Left lobe of liver (tissue), 2 donors: ENCODE results near the gene WDR47. TPM values are rescaled to one million over a fixed set of nuclear protein-coding genes. Genes with fewer than 3 reads are reported as not detected.
A peak's percentile ranks its signal among the peaks of the same experiment; 100 is the strongest.
"Not testable (repeated sequence)": the region's sequence is repeated elsewhere in the genome, so short reads cannot be mapped to it uniquely, and the experiment has no call there.

Experiments used
- ATAC-seq: fragments of 200-7000 bp; cut with Tn5 transposase; one replicate; pipeline ENCODE4 v1.9.1; 2020; ENCODE audit warnings: mild to moderate bottlenecking, moderate library complexity
- DNase-seq: peaks from one replicate; pipeline ENCODE4 v3.0.0-alpha.2; 2020; ENCODE audit warnings: low spot score
- total RNA-seq: library from RNA; stranded (reverse); gene quantifications from one replicate; pipeline ENCODE4 v1.2.1, GENCODE V29; 2021
- donor health status: DM: no; HTN: no; CAD: no; lungs with moderate emphysema.
- donor health status: DM: no; HTN: yes; CAD: no.

The WDR47 gene
- total RNA-seq, 1 donor from 2014 or later: 2.4 TPM

DNA sequence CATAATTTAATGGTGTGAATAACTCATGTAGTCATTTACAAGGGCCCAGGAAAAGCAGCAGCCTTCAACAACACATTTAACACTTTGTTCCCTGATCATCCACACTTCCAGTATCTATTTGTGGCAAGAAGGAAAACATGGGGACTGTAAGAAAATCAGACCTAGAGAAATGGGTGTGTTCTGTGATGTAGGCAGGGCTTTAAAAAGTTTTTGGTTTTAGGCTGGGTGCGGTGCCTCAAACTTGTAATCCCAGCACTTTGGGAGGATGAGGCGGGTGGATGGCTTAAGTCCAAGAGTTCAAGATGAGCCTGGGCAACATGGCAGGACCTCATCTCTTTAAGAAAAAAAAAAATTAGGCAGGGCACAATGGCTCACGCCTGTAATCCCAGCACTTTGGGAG lies 14.2 kb upstream of the WDR47 start:
- ATAC-seq: no peak
- DNase-seq: no peak

GRCh38 chr1:109052145-109052544 lies 10.2 kb upstream of the WDR47 start:
- ATAC-seq, DNase-seq: not testable (repeated sequence)

- DNase-seq: no peak
These were observed 8.5 kb upstream of the WDR47 start for GRCh38 chr1:109050228-109050995.

GRCh38 chr1:109048335-109048734 lies 6.4 kb upstream of the WDR47 start:
- no peak for DNase-seq
- no peak for ATAC-seq

More at GRCh38 chr1:109050228-109050995, 8.5 kb upstream of the WDR47 start:
- no peak for ATAC-seq

DNA sequence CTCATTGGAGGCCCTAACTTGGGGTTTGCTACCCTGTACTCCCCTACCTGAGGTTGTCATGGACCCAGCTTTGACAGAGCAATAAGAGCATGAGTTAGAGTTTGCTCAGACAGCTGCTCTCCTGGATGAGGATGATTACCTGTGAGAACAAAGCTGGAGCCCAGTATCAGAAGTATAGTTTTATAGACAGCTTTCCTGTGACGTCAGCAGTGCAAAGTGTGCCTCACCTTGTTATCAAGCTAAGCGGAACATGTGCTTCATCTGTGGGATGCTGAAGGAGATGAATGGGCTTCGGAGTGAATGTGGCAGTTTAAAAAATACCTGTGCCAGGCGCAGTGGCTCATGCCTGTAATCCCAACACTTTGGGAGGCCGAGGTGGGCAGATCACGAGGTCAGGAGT lies 5.4 kb upstream of the WDR47 start:
- no peak for DNase-seq

GRCh38 chr1:109046671-109047070 lies 4.8 kb upstream of the WDR47 start:
- DNase-seq (no peak), ATAC-seq (no peak)

More for the DNA sequence above, 5.4 kb upstream of the WDR47 start:
- ATAC-seq: no peak

- DNase-seq (no peak), ATAC-seq (no peak)
These were observed 3.7 kb upstream of the WDR47 start for GRCh38 chr1:109045595-109045994.

- peak; percentile 22 for ATAC-seq
- peak; percentile 50 for DNase-seq
These were observed 797 bp downstream of the WDR47 start for GRCh38 chr1:109040989-109041620.

DNA sequence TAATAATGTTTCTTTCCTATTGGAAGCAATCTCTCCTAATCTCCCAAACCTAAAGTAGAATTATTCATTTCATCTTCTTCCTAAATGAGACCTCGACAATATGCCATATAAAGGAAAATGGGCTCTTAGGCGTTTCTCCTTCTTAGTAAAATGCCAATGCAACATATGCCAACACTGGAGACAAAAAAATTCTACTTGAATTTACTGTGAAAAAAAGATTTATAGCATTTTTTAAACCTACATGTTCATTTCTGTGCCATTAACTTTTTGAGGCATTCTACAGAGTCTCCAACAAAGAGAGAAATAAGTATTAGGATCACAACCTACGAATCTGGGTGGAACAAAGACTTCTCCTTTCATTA lies 1.3 kb downstream of the WDR47 start:
- DNase-seq: no peak
- ATAC-seq: no peak

DNA sequence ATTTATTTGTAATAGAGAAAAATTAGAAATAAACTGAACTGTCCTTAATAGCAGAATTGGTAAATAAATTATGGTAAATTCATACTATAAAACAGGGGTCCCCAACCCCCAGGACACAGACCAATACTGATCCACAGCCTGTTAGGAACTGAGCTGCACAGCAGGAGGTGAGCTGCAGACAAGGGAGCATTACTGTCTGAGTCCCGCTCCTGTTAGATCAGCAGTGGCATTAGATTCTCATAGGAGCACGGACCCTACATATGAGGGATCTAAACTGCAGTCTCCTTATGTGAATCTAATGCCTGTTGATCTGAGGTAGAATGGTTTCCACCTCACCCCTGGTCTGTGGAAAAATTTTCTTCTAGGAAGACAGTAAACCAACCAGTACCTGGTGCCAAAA lies 7.5 kb downstream of the WDR47 start:
- DNase-seq (no peak), ATAC-seq (no peak)

GRCh38 chr1:109029493-109029892 lies 12.4 kb downstream of the WDR47 start:
- not testable (repeated sequence) for ATAC-seq, DNase-seq

DNA sequence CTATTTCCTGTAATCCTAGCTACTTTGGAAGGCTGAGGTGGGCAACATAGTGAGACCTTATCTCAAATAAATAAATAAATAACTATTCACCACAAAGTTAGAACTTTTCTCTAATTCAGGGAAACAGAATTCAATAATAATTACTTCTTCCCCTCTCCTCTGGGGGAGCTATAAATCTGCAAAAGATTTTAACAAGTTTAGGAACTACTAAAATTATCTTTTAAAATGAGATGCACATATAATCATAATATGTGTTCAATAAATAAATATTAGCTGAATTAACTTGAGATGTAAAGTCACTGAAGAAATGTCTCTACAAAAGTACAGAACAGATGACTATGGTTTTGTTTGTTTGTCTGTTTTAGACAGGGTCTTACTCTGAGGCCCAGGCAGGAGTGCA lies 14.1 kb downstream of the WDR47 start:
- ATAC-seq (no peak), DNase-seq (no peak)

DNA sequence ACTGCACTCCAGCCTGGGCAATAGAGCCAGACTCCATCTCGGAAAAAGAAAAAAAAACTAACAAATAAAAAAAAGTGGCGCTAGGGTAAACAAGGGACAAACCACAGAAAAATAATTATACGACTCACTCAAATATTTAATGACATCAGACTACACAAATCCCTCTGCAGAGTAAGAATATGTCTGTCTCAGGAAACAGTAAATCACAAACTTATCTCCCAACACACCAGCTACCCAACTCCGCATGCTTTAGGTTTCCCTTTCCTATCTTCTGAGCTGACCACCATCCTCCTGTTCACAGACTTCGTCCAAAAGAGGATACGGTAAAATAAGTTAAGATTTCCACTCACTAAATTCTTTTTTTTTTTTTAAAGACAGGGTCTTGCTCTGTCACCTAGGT lies 16.2 kb downstream of the WDR47 start:
- DNase-seq: no peak
- ATAC-seq: no peak

- no peak for ATAC-seq
- no peak for DNase-seq
These were observed 17.3 kb downstream of the WDR47 start for GRCh38 chr1:109024646-109025045.

- ATAC-seq: no peak
- no peak for DNase-seq
These were observed 21.1 kb downstream of the WDR47 start for GRCh38 chr1:109020693-109021257.

- ATAC-seq, DNase-seq: not testable (repeated sequence)
These were observed 24.2 kb downstream of the WDR47 start for GRCh38 chr1:109017719-109018118.

- ATAC-seq (no peak), DNase-seq (no peak)
These were observed 24.8 kb downstream of the WDR47 start for GRCh38 chr1:109017134-109017533.

DNA sequence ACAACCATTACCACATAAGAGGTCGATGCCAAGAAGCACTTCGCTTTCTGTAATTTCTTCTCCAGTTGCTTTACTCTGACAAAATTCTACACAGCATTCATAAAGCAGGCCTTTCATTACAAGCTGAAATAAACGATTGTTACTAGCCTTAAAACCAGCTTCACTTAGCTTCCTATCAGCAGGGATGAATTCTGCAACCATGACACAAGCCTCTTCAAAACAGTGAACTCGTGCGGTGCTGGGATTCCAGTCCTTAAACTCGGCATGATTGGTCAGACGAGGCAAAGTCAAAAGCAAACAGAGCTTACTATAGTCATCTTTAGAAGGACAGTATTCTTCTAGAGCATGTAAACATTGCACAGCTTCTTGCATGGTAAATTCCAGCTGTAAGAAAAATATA lies 30.6 kb downstream of the WDR47 start:
- DNase-seq: no peak
- no peak for ATAC-seq

- not testable (repeated sequence) for ATAC-seq, DNase-seq
These were observed 45.3 kb downstream of the WDR47 start for GRCh38 chr1:108996622-108997021.

DNA sequence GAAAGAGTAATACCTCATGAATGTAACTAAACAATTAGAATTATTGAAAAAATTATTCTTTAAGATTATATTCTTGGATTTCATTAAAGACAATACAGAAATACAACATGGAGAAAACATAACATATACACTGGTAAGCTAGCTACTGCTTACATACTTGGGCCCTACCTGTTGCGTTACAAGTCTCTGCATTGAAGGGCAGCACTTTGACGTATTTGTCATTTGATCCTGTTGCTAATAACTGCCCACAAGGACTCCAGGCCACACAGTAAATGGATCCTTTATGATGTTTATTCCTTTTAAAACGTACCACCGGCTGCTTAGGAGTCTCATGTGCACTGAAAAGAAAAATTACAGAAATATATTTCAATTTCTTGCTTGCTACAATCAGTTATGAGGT lies 58.8 kb downstream of the WDR47 start:
- no peak for DNase-seq
- no peak for ATAC-seq

- ATAC-seq (no peak), DNase-seq (no peak)
These were observed 65.2 kb downstream of the WDR47 start for GRCh38 chr1:108976658-108977057.

DNA sequence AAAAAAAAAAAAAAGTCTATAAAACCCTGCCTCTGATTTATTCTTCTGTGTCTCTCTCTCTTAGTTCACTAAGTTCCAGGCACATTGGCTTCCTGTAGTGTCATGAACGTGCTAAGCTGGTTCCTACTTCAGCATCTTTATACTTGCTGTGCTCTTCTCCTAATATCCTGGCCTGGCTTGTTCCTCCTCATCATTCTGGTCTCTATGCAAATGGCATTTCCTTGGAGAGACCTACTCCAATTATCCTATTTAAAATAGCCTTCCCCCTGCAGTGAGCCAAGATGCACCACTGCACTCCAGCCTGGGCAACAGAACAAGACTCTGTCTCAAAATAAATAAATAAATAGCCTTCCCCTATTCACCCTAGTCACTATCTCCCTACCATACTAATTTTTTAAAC lies 69.0 kb downstream of the WDR47 start:
- DNase-seq: no peak

More for the DNA sequence above, 69.0 kb downstream of the WDR47 start:
- ATAC-seq: no peak
